ENCODE results near the gene SLC12A3. TPM values are rescaled to one million over a fixed set of nuclear protein-coding genes. Genes with fewer than 3 reads are reported as not detected.

Gene SLC12A3
- total RNA-seq, 2 donors from 2014 or later = 0.11 TPM; not detected in 1

GRCh38 chr16:56847173-56847910 lies 17.7 kb upstream of the SLC12A3 start:
- intact Hi-C loops (cut with DNase I, micrococcal nuclease) = no loop called here
- DNase-seq (no peak), ATAC-seq (no peak)

GRCh38 chr16:56848029-56848936 lies 16.7 kb upstream of the SLC12A3 start:
- no peak for ATAC-seq
- no peak for DNase-seq
- intact Hi-C loops (cut with DNase I, micrococcal nuclease) = no loop called here

- DNase-seq = no peak
- intact Hi-C loops (cut with DNase I, micrococcal nuclease) = no loop called here
- no peak for ATAC-seq
These were observed 15.9 kb upstream of the SLC12A3 start for GRCh38 chr16:56848955-56849689.

GRCh38 chr16:56849690-56850680 lies 15.0 kb upstream of the SLC12A3 start:
- intact Hi-C loops (cut with DNase I, micrococcal nuclease) = no loop called here
- ATAC-seq (no peak), DNase-seq (no peak)

GRCh38 chr16:56851671-56852400 lies 13.2 kb upstream of the SLC12A3 start:
- intact Hi-C loops (cut with DNase I, micrococcal nuclease) = no loop called here
- DNase-seq (no peak), ATAC-seq (no peak)

GRCh38 chr16:56852401-56852730 lies 12.6 kb upstream of the SLC12A3 start:
- ATAC-seq (no peak), DNase-seq (no peak)
- intact Hi-C loops (cut with DNase I, micrococcal nuclease) = no loop called here

GRCh38 chr16:56852968-56853367 lies 12.0 kb upstream of the SLC12A3 start:
- intact Hi-C loops (cut with DNase I, micrococcal nuclease) = no loop called here
- ATAC-seq (no peak), DNase-seq (no peak)

- DNase-seq = no peak
- ATAC-seq = no peak
- intact Hi-C loops (cut with DNase I, micrococcal nuclease) = no loop called here
These were observed 9.8 kb upstream of the SLC12A3 start for GRCh38 chr16:56855201-56855600.

- ATAC-seq (no peak), DNase-seq (no peak)
- intact Hi-C loops (cut with DNase I, micrococcal nuclease) = no loop called here
These were observed 9.1 kb upstream of the SLC12A3 start for GRCh38 chr16:56855946-56856345.

- ATAC-seq (peak; percentile 53), DNase-seq (no peak)
- intact Hi-C loops (cut with DNase I, micrococcal nuclease) = no loop called here
These were observed 8.0 kb upstream of the SLC12A3 start for GRCh38 chr16:56856876-56857447.

- no peak for ATAC-seq
- peak in 1 of 2 donors; percentile 37 for DNase-seq
- intact Hi-C loops (cut with DNase I, micrococcal nuclease) = no loop called here
These were observed 6.6 kb upstream of the SLC12A3 start for GRCh38 chr16:56858374-56858773.

GRCh38 chr16:56859636-56860035 lies 5.4 kb upstream of the SLC12A3 start:
- no peak for ATAC-seq
- DNase-seq = no peak
- intact Hi-C loops (cut with DNase I, micrococcal nuclease) = loop anchor here (10.0 kb wide), 2 partner anchors 85 to 185 kb away; no protein-coding TSS in a partner anchor

- intact Hi-C loops (cut with DNase I, micrococcal nuclease) = loop anchor here (10.0 kb wide), 2 partner anchors 84 to 184 kb away; no protein-coding TSS in a partner anchor
- ATAC-seq = no peak
- no peak for DNase-seq
These were observed 4.6 kb upstream of the SLC12A3 start for GRCh38 chr16:56860226-56861020.

- ATAC-seq (no peak), DNase-seq (no peak)
- intact Hi-C loops (cut with DNase I, micrococcal nuclease) = loop anchor here (10.0 kb wide), 2 partner anchors 84 to 184 kb away; no protein-coding TSS in a partner anchor
These were observed 3.9 kb upstream of the SLC12A3 start for GRCh38 chr16:56861092-56861610.

GRCh38 chr16:56861756-56862155 lies 3.3 kb upstream of the SLC12A3 start:
- ATAC-seq (no peak), DNase-seq (no peak)
- intact Hi-C loops (cut with DNase I, micrococcal nuclease) = loop anchor here (10.0 kb wide), 2 partner anchors 83 to 183 kb away; no protein-coding TSS in a partner anchor

- intact Hi-C loops (cut with DNase I, micrococcal nuclease) = loop anchor here (10.0 kb wide), 2 partner anchors 82 to 182 kb away; no protein-coding TSS in a partner anchor
- ATAC-seq = no peak
These were observed 2.2 kb upstream of the SLC12A3 start for GRCh38 chr16:56862776-56863175.

More at GRCh38 chr16:56862776-56863175, 2.2 kb upstream of the SLC12A3 start:
- no peak for DNase-seq

Measured in left colon (tissue), 2 donors.